DOHH2 (cell line): Measurements from ENCODE around the gene TDRD15.

Experiments used
- H3F3A ChIP-seq: fragments of 200-600 bp; sonication (generic), shearing (Covaris generic); 2 replicates; pipeline ENCODE4 v1.6.0; 2016; ENCODE audit warnings: antibody characterized with exemption, mild to moderate bottlenecking; ENCODE audit not compliant: control insufficient read depth, insufficient read depth
- H3K27ac ChIP-seq: fragments of 200-600 bp; sonication (generic); 2 replicates; pipeline ENCODE4 v1.5.1; 2014; ENCODE audit warnings: low read depth, mild to moderate bottlenecking, low read length, moderate library complexity
- H3K27me3 ChIP-seq: fragments of 200-600 bp; sonication (generic); 2 replicates; pipeline ENCODE4 v1.6.1; 2014; ENCODE audit warnings: mild to moderate bottlenecking, low read length, mixed read lengths; ENCODE audit not compliant: control insufficient read depth
- H3K36me3 ChIP-seq: fragments of 200-600 bp; sonication (generic); 2 replicates; pipeline ENCODE4 v1.6.1; 2014; ENCODE audit warnings: mild to moderate bottlenecking, low read length, moderate library complexity, mixed read lengths; ENCODE audit not compliant: control insufficient read depth
- H3K4me1 ChIP-seq: fragments of 200-600 bp; sonication (generic); 2 replicates; pipeline ENCODE4 v1.6.1; 2014; ENCODE audit warnings: mild to moderate bottlenecking, low read length, mixed read lengths; ENCODE audit not compliant: control insufficient read depth
- H3K4me2 ChIP-seq: fragments of 200-600 bp; sonication (generic); 2 replicates; pipeline ENCODE4 v1.6.0; 2014; ENCODE audit warnings: mild to moderate bottlenecking, low read length, moderate library complexity
- H3K4me3 ChIP-seq: fragments of 200-600 bp; sonication (generic); 2 replicates; pipeline ENCODE4 v1.5.1; 2014; ENCODE audit warnings: mild to moderate bottlenecking, low read length, mixed read lengths
- H3K79me2 ChIP-seq: fragments of 200-600 bp; sonication (generic); 2 replicates; pipeline ENCODE4 v1.6.1; 2014; ENCODE audit warnings: mild to moderate bottlenecking, low read length, mixed read lengths; ENCODE audit not compliant: control insufficient read depth
- H3K9me2 ChIP-seq: fragments of 200-600 bp; sonication (generic); replicated peaks from 2 replicates; pipeline ENCODE4 v1.6.1; 2014; ENCODE audit warnings: mild to moderate bottlenecking, low read length, mixed read lengths; ENCODE audit not compliant: control insufficient read depth
- H3K9me3 ChIP-seq: fragments of 200-600 bp; sonication (generic); 2 replicates; pipeline ENCODE4 v1.6.1; 2014; ENCODE audit warnings: antibody characterized with exemption, low read length, mixed read lengths; ENCODE audit not compliant: control insufficient read depth, insufficient read depth
- H4K20me1 ChIP-seq: fragments of 200-600 bp; sonication (generic); 2 replicates; pipeline ENCODE4 v1.6.0; 2014; ENCODE audit warnings: low read depth, mild to moderate bottlenecking, antibody characterized with exemption, low read length, moderate library complexity; ENCODE audit not compliant: control insufficient read depth, insufficient read depth
- CTCF ChIP-seq: fragments of 200-600 bp; sonication (generic); IDR thresholded peaks from one replicate; pipeline ENCODE4 v1.5.1; 2014; ENCODE audit warnings: antibody characterized with exemption, mild to moderate bottlenecking, low read depth, low read length; ENCODE audit not compliant: poor library complexity, severe bottlenecking
- EZH2phosphoT487 ChIP-seq: fragments of 200-600 bp; sonication (generic); IDR thresholded peaks from 2 replicates; pipeline ENCODE4 v1.6.1; 2017; ENCODE audit warnings: borderline replicate concordance, mild to moderate bottlenecking, antibody characterized with exemption, low read length, moderate library complexity, mixed read lengths

The TDRD15 gene

DNA sequence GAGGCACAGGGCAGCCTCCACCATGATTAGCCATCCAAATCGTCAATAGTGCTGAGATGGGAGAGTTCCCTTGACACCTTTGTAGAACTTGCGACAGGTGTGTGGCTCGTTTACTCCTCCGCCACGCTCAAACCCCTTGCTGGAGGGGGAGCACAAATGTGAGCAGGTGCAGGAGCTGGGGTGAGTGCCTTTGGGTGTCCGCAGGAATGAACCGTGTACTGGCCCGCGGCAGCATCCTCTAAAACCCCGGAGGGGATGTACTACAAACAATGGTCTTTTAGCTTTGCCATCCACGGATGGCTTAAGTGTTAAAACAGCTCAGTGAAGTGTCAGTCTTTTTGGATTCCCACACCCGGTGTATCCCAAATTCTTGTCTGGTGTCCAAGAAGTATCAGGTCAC lies 21.4 kb upstream of the TDRD15 start:
- Histone ChIP-seq H3K4me3 (no peak overlapping the region), H3K79me2 (no peaks in the 10 kb centered on the region), H3F3A (no peaks in the 10 kb centered on the region), H4K20me1 (no peaks in the 10 kb centered on the region), H3K9me2 (no peaks in the 10 kb centered on the region), H3K4me1 (0 out of 2 replicates have a peak, but pooled peaks cover under 1% of the 10 kb centered on the region), H3K27me3 (no peaks in the 10 kb centered on the region), H3K9me3 (no peaks in the 10 kb centered on the region), H3K36me3 (no peaks in the 10 kb centered on the region), H3K4me2 (no peak overlapping the region), H3K27ac (no peak overlapping the region)
- TF ChIP-seq CTCF (no peak), EZH2phosphoT487 (no peak)

- no peaks in the 10 kb centered on the region for H4K20me1 ChIP-seq
- no peaks in the 10 kb centered on the region for H3K36me3 ChIP-seq
- H3F3A ChIP-seq: no peaks in the 10 kb centered on the region
- no peak overlapping the region for H3K4me2 ChIP-seq
- no peaks in the 10 kb centered on the region for H3K79me2 ChIP-seq
- no peak overlapping the region for H3K27ac ChIP-seq
- no peak for TF ChIP-seq CTCF
- no peaks in the 10 kb centered on the region for H3K9me3 ChIP-seq
- H3K27me3 ChIP-seq: no peaks in the 10 kb centered on the region
- H3K4me3 ChIP-seq: no peak overlapping the region
- H3K9me2 ChIP-seq: no peaks in the 10 kb centered on the region
- 0 out of 2 replicates have a peak, but pooled peaks cover 3% of the 10 kb centered on the region for H3K4me1 ChIP-seq
Observed at GRCh38 chr2:21103274-21103891, 20.4 kb upstream of the TDRD15 start.

DNA sequence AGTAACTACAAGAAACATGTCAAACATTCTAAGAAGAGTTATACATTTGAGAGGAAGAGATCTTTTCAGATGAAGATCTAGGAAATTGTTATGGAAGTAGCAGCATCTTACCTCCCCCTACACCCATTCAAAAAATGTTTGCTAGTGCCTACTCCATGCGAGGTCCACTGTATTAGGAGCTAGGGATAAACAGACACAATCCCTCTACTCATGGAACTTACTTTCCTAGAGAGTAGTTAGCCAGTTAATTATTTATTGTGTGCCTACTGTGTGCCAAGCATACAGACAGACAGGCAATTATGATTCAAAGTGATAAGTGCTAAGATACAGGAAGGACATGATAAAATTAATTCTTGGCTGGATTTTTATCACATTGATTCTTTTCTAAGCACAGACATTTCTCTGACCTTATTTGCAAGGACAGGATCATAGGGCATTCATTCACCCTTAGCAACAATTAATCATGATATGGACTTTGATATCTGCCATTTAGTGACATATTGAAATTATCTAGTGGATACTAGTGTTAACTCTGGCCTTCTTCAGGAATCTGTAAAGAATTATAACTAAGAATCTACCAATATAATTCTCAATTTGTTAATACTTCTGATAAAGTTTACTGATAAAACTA lies 19.6 kb upstream of the TDRD15 start:
- no peaks in the 10 kb centered on the region for H4K20me1 ChIP-seq
- H3K27me3 ChIP-seq: no peaks in the 10 kb centered on the region
- TF ChIP-seq EZH2phosphoT487: no peak
- no peak for TF ChIP-seq CTCF
- no peak overlapping the region for H3K27ac ChIP-seq
- H3K36me3 ChIP-seq: no peaks in the 10 kb centered on the region
- no peaks in the 10 kb centered on the region for H3K9me3 ChIP-seq
- no peaks in the 10 kb centered on the region for H3F3A ChIP-seq
- no peak overlapping the region for H3K4me3 ChIP-seq
- no peaks in the 10 kb centered on the region for H3K79me2 ChIP-seq
- 0 out of 2 replicates have a peak, but pooled peaks cover 3% of the 10 kb centered on the region for H3K4me1 ChIP-seq
- H3K9me2 ChIP-seq: no peaks in the 10 kb centered on the region
- no peak overlapping the region for H3K4me2 ChIP-seq
